H1 (cell line): Measurements from ENCODE around the gene LRRC18. TPM values are rescaled to one million over a fixed set of nuclear protein-coding genes. Genes with fewer than 3 reads are reported as not detected.

Experiments used
- CTCF ChIA-PET: fragments of 300-600 bp; sonication (Branson Sonifier 250); formaldehyde crosslinking; loops from one replicate; lab custom pipeline; 2021; ENCODE audit not compliant: partially characterized antibody; lab: Charles Lee
- POLR2A ChIA-PET: fragments of 300-600 bp; sonication (Branson Sonifier 250); formaldehyde crosslinking; loops from one replicate; lab custom pipeline; 2021; ENCODE audit warnings: inconsistent platforms; ENCODE audit not compliant: partially characterized antibody; lab: Charles Lee
- DNase-seq, 2 experiments: peaks; one replicate each; pipeline versions ENCODE4 v3.0.0 to v3.0.0-alpha.2; 2010 to 2022; ENCODE audit warnings: low spot score in 2 of 2, low read depth in 1 of 2, mixed read lengths in 1 of 2
- FAIRE-seq: peaks from 2 replicates; lab custom pipeline; 2011; peaks lifted over from hg19 to GRCh38; lab: Jason Lieb, UNC
- H2AFZ ChIP-seq: 2 replicates; pipeline ENCODE4 v1.8.1; 2012; ENCODE audit warnings: low read length, inconsistent platforms
- H2AK5ac ChIP-seq: 2 replicates; pipeline ENCODE4 v1.6.1; 2013; ENCODE audit warnings: low read depth, low read length
- H2BK120ac ChIP-seq: replicated peaks from 2 replicates; pipeline ENCODE3; 2013; ENCODE audit warnings: low read depth, low read length, inconsistent platforms
- H2BK12ac ChIP-seq: 2 replicates; pipeline ENCODE4 v1.6.1; 2013; ENCODE audit warnings: low read depth, low read length
- H2BK15ac ChIP-seq: 2 replicates; pipeline ENCODE4 v1.6.1; 2013; ENCODE audit warnings: low read length
- H2BK20ac ChIP-seq: 2 replicates; pipeline ENCODE4 v1.6.1; 2013; ENCODE audit warnings: low read length
- H2BK5ac ChIP-seq: 2 replicates; pipeline ENCODE4 v1.6.1; 2013; ENCODE audit warnings: low read depth, low read length
- H3K14ac ChIP-seq: 2 replicates; pipeline ENCODE4 v1.6.1; 2013; ENCODE audit warnings: inconsistent platforms; ENCODE audit not compliant: insufficient read length
- H3K18ac ChIP-seq: 2 replicates; pipeline ENCODE4 v1.6.1; 2013; ENCODE audit warnings: low read length; ENCODE audit errors: extremely low read depth
- H3K23ac ChIP-seq: 2 replicates; pipeline ENCODE4 v1.6.1; 2013; ENCODE audit warnings: inconsistent platforms; ENCODE audit not compliant: insufficient read length
- H3K23me2 ChIP-seq: 2 replicates; pipeline ENCODE4 v1.6.1; 2013; ENCODE audit warnings: low read depth, low read length
- H3K27ac ChIP-seq: 2 replicates; pipeline ENCODE4 v1.6.1; 2011; ENCODE audit warnings: low read depth, low read length, inconsistent platforms
- H3K27me3 ChIP-seq, 4 experiments: replicated peaks in 1 of 4; 1 replicate in 1 of 4; 2 replicates in 3 of 4; pipeline versions ENCODE4 v1.6.1 to v1.8.1; 2011 to 2013; ENCODE audit warnings: low read length in 3 of 4, mild to moderate bottlenecking in 3 of 4, inconsistent platforms in 2 of 4, mixed read lengths in 2 of 4, moderate library complexity in 1 of 4; ENCODE audit not compliant: control insufficient read depth in 3 of 4, insufficient read depth in 3 of 4; ENCODE audit errors: extremely low read depth in 1 of 4
- H3K36me3 ChIP-seq, 4 experiments: 2 replicates each; pipeline versions ENCODE4 v1.6.1 to v1.8.1; 2011 to 2013; ENCODE audit warnings: mild to moderate bottlenecking in 4 of 4, low read length in 3 of 4, moderate library complexity in 2 of 4, control low read depth in 1 of 4, inconsistent platforms in 1 of 4; ENCODE audit not compliant: insufficient read depth in 4 of 4, control insufficient read depth in 2 of 4
- H3K4ac ChIP-seq: replicated peaks from 2 replicates; pipeline ENCODE3; 2013; ENCODE audit warnings: low read length, low read depth, mixed read lengths, inconsistent platforms; ENCODE audit not compliant: insufficient read length
- H3K4me1 ChIP-seq, 4 experiments: replicated peaks in 1 of 4; 1 replicate in 1 of 4; 2 replicates in 3 of 4; pipeline versions ENCODE4 v1.6.1 to v1.8.1; 2011 to 2013; ENCODE audit warnings: low read length in 3 of 4, inconsistent platforms in 2 of 4, mixed read lengths in 1 of 4; ENCODE audit not compliant: insufficient read depth in 4 of 4, control insufficient read depth in 3 of 4
- H3K4me2 ChIP-seq, 2 experiments: 2 replicates each; pipeline versions ENCODE4 v1.6.1 to v1.8.1; 2011 to 2013; ENCODE audit warnings: low read depth in 2 of 2, low read length in 2 of 2, control low read depth in 1 of 2, inconsistent platforms in 1 of 2, mild to moderate bottlenecking in 1 of 2; ENCODE audit not compliant: insufficient read depth in 1 of 2
- H3K4me3 ChIP-seq, 4 experiments: fragments of 200-600, 300-600 bp in 1 of 4; sonication (generic), shearing (Covaris generic), sonication (Bioruptor Twin) in 1 of 4; 2 replicates each; pipeline versions ENCODE4 v1.5.1 to v1.8.1; 2011 to 2016; ENCODE audit warnings: low read length in 4 of 4, low read depth in 3 of 4, control low read depth in 2 of 4, inconsistent platforms in 2 of 4, mild to moderate bottlenecking in 2 of 4, mixed read lengths in 1 of 4, moderate library complexity in 1 of 4; ENCODE audit not compliant: insufficient read depth in 2 of 4; ENCODE audit errors: extremely low read depth in 1 of 4
- H3K56ac ChIP-seq: replicated peaks from 2 replicates; pipeline ENCODE3; 2013; ENCODE audit warnings: low read depth, mild to moderate bottlenecking, mixed read lengths, low read length, inconsistent platforms; ENCODE audit not compliant: insufficient read length
- H3K79me1 ChIP-seq: 2 replicates; pipeline ENCODE4 v1.6.1; 2013; ENCODE audit warnings: low read depth, low read length, control low read depth
- H3K79me2 ChIP-seq, 2 experiments: 2 replicates each; pipeline versions ENCODE4 v1.6.1 to v1.8.1; 2012 to 2013; ENCODE audit warnings: low read length in 2 of 2, mild to moderate bottlenecking in 2 of 2, inconsistent platforms in 1 of 2; ENCODE audit not compliant: insufficient read depth in 2 of 2, control insufficient read depth in 1 of 2
- H3K9ac ChIP-seq, 4 experiments: replicated peaks in 1 of 4; 1 replicate in 1 of 4; 2 replicates in 3 of 4; pipeline versions ENCODE4 v1.6.1 to v1.8.1; 2011 to 2013; ENCODE audit warnings: low read depth in 3 of 4, low read length in 3 of 4, control low read depth in 2 of 4, mild to moderate bottlenecking in 2 of 4, moderate library complexity in 2 of 4, inconsistent platforms in 1 of 4; ENCODE audit errors: extremely low read depth in 1 of 4
- H3K9me3 ChIP-seq, 2 experiments: 2 replicates each; pipeline versions ENCODE4 v1.6.1 to v1.8.1; 2012 to 2013; ENCODE audit warnings: mild to moderate bottlenecking in 2 of 2, moderate library complexity in 2 of 2, control low read depth in 1 of 2, inconsistent platforms in 1 of 2, low read depth in 1 of 2, low read length in 1 of 2, mixed read lengths in 1 of 2; ENCODE audit not compliant: insufficient read depth in 2 of 2
- H4K20me1 ChIP-seq, 2 experiments: replicated peaks in 1 of 2; 2 replicates each; pipeline versions ENCODE3 to v1.8.1; 2011 to 2013; ENCODE audit warnings: inconsistent platforms in 2 of 2, low read length in 2 of 2, mild to moderate bottlenecking in 1 of 2; ENCODE audit not compliant: insufficient read depth in 2 of 2, control insufficient read depth in 1 of 2
- H4K5ac ChIP-seq: 2 replicates; pipeline ENCODE4 v1.6.1; 2013; ENCODE audit warnings: low read length, low read depth, mixed read lengths, inconsistent platforms; ENCODE audit not compliant: insufficient read length
- H4K8ac ChIP-seq: 2 replicates; pipeline ENCODE4 v1.8.0; 2013; ENCODE audit warnings: mild to moderate bottlenecking, moderate library complexity, low read length, inconsistent platforms; ENCODE audit not compliant: insufficient read depth; ENCODE audit errors: extremely low read depth
- H4K91ac ChIP-seq: replicated peaks from 2 replicates; pipeline ENCODE3; 2013; ENCODE audit warnings: low read length, mixed read lengths, inconsistent platforms; ENCODE audit not compliant: insufficient read length
- BRCA1 ChIP-seq: IDR thresholded peaks from 2 replicates; pipeline ENCODE4 v1.6.1; 2012; ENCODE audit warnings: low read depth, low read length, improper control_type of control experiment
- EGR1 ChIP-seq: IDR thresholded peaks from 2 replicates; pipeline ENCODE4 v1.6.1; 2011; ENCODE audit warnings: low read depth, low read length, borderline replicate concordance
- GABPA ChIP-seq: IDR thresholded peaks from 2 replicates; pipeline ENCODE4 v1.6.1; 2011; ENCODE audit warnings: mild to moderate bottlenecking, low read length, moderate library complexity, borderline replicate concordance; ENCODE audit not compliant: insufficient read depth
- HDAC6 ChIP-seq: IDR thresholded peaks from one replicate; pipeline ENCODE4 v1.7.1; 2012; ENCODE audit warnings: low read depth, mild to moderate bottlenecking, inconsistent platforms, low read length, moderate library complexity
- KDM4A ChIP-seq: IDR thresholded peaks from one replicate; pipeline ENCODE4 v1.7.1; 2012; ENCODE audit warnings: low read depth, mild to moderate bottlenecking, moderate library complexity, low read length, inconsistent platforms; ENCODE audit not compliant: severe bottlenecking
- NANOG ChIP-seq: IDR thresholded peaks from 2 replicates; pipeline ENCODE4 v1.6.1; 2011; ENCODE audit warnings: low read length, low read depth, mild to moderate bottlenecking, inconsistent platforms; ENCODE audit not compliant: insufficient read depth, poor library complexity, severe bottlenecking
- RFX5 ChIP-seq: IDR thresholded peaks from 2 replicates; pipeline ENCODE4 v1.6.1; 2011; ENCODE audit warnings: low read depth, low read length, improper control_type of control experiment, borderline replicate concordance
- RNF2 ChIP-seq: fragments of 200-900, 300-1000 bp; sonication (generic); IDR thresholded peaks from 2 replicates; pipeline ENCODE4 v1.7.1; 2016; ENCODE audit warnings: borderline replicate concordance, low read depth, mild to moderate bottlenecking, antibody characterized with exemption, low read length; ENCODE audit not compliant: poor library complexity, severe bottlenecking; ENCODE audit errors: missing control alignments
- TBP ChIP-seq: IDR thresholded peaks from 2 replicates; pipeline ENCODE4 v1.6.1; 2011; ENCODE audit warnings: low read depth, low read length, improper control_type of control experiment
- TEAD4 ChIP-seq: IDR thresholded peaks from 2 replicates; pipeline ENCODE4 v1.6.1; 2012; ENCODE audit warnings: low read depth, low read length, inconsistent platforms, mixed read lengths
- WGBS, 2 experiments: shearing (Covaris generic) in 1 of 2; methylation state at CpG; one replicate each; pipeline versions ENCODE4 v1.1.6 to v1.1.7; 2013 to 2015; ENCODE audit warnings: low lambda C conversion rate in 2 of 2, mixed read lengths in 2 of 2, inconsistent platforms in 1 of 2, low coverage in 1 of 2, missing lambda C conversion rate in 1 of 2; ENCODE audit not compliant: insufficient replicate concordance in 2 of 2, insufficient coverage in 1 of 2, insufficient read length in 1 of 2; ENCODE audit errors: extremely low coverage in 1 of 2, missing lambda C conversion rate in 1 of 2; 5-methylcytosine and 5-hydroxymethylcytosine counted together
- polyA plus RNA-seq, 7 experiments: library from polyadenylated mRNA; depleted of rRNA in 3 of 7; stranded (reverse) in 5 of 7; unstranded in 2 of 7; fragments of >200 nt in 5 of 7; fragments of 200-250 nt in 2 of 7; gene quantifications; 1 replicate in 5 of 7; 2 replicates in 1 of 7; 4 replicates in 1 of 7; pipeline versions ENCODE4 v1.2.1 to v1.2.3, GENCODE V29; 2011 to 2013; ENCODE audit warnings: missing spikeins in 2 of 7, mixed read lengths in 2 of 7
- total RNA-seq: library from RNA; stranded (reverse); fragmentation: NEBNext Ultra II Directional; extraction: Animal tissue kit (Norgen Biotek cat#: 25700); gene quantifications from 2 replicates; pipeline ENCODE4 v1.2.1, GENCODE V29; 2021

The LRRC18 gene
- total and polyA plus RNA-seq, 2 of the 8 experiments (the other 6 are each of a cell fraction or from before 2014, with no cell fraction given) = not detected

GRCh38 chr10:48973065-48973464 lies 33.4 kb upstream of the LRRC18 start:
- Histone ChIP-seq H2BK20ac (no peak overlapping the region), H3K23ac (no peak overlapping the region), H3K4me2 (no peak overlapping the region), H3K23me2 (peaks cover 3% of the 10 kb centered on the region; the same call in 1 of the 2 replicates), H2BK5ac (no peak overlapping the region), H3K4ac (no peak overlapping the region), H3K4me1 (no peaks in the 10 kb centered on the region; a peak in 1 of 7 replicates), H3K14ac (no peak overlapping the region), H3K27ac (no peak overlapping the region), H3K27me3 (no peaks in the 10 kb centered on the region), H3K79me1 (no peaks in the 10 kb centered on the region), H2BK15ac (no peak overlapping the region), H4K91ac (no peak overlapping the region), H4K5ac (no peak overlapping the region), H3K56ac (no peak overlapping the region), H2BK12ac (no peak overlapping the region), H2AK5ac (no peak overlapping the region), H4K8ac (no peak overlapping the region), H3K36me3 (no peaks in the 10 kb centered on the region), H3K9me3 (no peaks in the 10 kb centered on the region), H3K9ac (no peak overlapping the region), H3K79me2 (no peaks in the 10 kb centered on the region), H3K18ac (no peak overlapping the region), H4K20me1 (no peaks in the 10 kb centered on the region), H2BK120ac (no peak overlapping the region), H3K4me3 (no peak overlapping the region), H2AFZ (no peak overlapping the region)
- DNase-seq = no peak
- POLR2A ChIA-PET = no interaction called here
- WGBS, 2 experiments = 94% methylated on average over 5 of the region's 5 CpGs; no CpG with 5 or more reads in 1 of the 2 experiments
- CTCF ChIA-PET = interaction anchor here (0.8 to 1.0 kb wide), 3 partner anchors 13 to 315 kb away, joined by 3 to 4 read pairs (median 3); no protein-coding TSS in a partner anchor
- TF ChIP-seq HDAC6 (no peak), EGR1 (no peak), TBP (no peak), RNF2 (no peak), NANOG (no peak), TEAD4 (no peak), KDM4A (no peak), BRCA1 (no peak), GABPA (no peak), RFX5 (no peak)
- no peak for FAIRE-seq
